GM19193 (cell line): Measurements from ENCODE around the gene SPANXA2.
"Not testable (repeated sequence)": the region's sequence is repeated elsewhere in the genome, so short reads cannot be mapped to it uniquely, and the experiment has no call there.

ENCODE experiments used
- POLR2A ChIP-seq: IDR thresholded peaks from 4 replicates; pipeline ENCODE4 v1.6.1; 2011; ENCODE audit not compliant: insufficient read depth, insufficient read length; ENCODE audit errors: extremely low read depth

SPANXA2 gene, protein sequence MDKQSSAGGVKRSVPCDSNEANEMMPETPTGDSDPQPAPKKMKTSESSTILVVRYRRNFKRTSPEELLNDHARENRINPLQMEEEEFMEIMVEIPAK

DNA sequence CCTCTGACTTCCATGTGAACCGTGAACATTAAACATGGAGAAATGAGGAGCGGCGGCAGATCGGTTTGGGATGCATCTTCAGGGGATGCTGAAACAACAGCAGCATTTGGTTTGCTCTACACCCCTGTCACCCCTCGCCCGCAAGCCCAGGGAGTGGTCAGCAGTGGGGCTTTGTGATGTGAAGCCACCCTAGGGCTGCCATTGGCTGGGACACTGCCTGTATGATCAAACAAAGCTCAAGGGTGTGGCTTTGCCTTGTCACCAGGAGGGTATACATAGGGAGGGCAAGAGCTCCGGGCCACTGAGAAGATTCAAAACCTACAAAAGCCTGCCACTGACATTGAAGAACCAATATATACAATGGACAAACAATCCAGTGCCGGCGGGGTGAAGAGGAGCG, at the start of gene SPANXA2:
Gene SPANXA2, plus strand, starts transcription at position 301 of the 400 bp plus-strand sequence. Its CDS starts 60 bp downstream, at position 361.
- TF ChIP-seq POLR2A = not testable (repeated sequence)

- TF ChIP-seq POLR2A = not testable (repeated sequence)
Measured at GRCh38 chrX:141584638-141585037, 4.9 kb upstream of the SPANXA2 start, which contains the start of gene SPANXA1. TSS of gene SPANXA1 (minus strand) at chrX:141584738. CDS start at chrX:141584678, 60 bp downstream.

GRCh38 chrX:141609111-141609510, 19.6 kb downstream of the SPANXA2 start:
- TF ChIP-seq POLR2A = no peak

DNA sequence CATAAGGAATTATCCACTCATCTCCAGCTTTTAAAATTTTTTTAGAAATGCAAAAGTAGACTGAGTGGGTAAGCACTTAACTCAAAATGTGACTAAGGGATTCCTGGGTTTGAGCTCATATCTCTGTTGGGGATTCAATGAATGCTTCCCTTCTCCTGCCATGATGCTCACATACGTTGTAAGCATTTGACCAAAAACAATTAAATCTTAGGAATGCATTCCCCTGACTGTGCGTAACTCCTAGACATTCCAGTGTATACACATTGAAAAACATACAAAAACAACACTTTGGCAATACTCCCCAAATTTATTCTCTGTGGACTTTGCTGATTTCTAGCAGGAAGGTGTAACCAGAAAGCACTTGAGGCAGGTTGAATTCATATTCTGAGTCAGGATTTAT, 29.8 kb downstream of the SPANXA2 start:
- TF ChIP-seq POLR2A = no peak

DNA sequence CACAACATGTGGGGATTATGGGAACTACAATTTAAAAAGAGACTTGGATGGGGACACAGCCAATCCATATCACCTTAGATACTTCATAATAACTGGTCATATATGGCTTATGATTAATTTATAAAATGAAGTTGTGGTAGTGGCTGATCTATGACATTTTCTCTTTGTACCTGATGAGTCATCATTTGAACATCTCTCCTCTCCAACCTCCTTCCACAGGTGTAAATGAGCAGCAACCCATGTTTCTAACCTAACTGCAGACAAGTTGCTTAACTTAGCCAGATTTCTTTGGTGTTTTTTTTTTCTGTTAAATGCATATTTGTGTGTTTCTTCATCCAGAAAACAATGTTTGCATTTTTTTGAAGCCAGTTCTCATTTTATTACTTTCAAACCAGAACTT, 42.6 kb downstream of the SPANXA2 start:
- no peak for TF ChIP-seq POLR2A

- TF ChIP-seq POLR2A = no peak
Measured at GRCh38 chrX:141638550-141638949, 49.0 kb downstream of the SPANXA2 start.
